Upper lobe of left lung (tissue), 6 donors: ENCODE measurements around the gene PPP3CA. TPM values are rescaled to one million over a fixed set of nuclear protein-coding genes. Genes with fewer than 3 reads are reported as not detected.

Experiments
- ATAC-seq, 2 donors: fragments of 200-7000 bp; cut with Tn5 transposase; one replicate each; pipeline ENCODE4 v1.9.1; 2022; ENCODE audit warnings: mild to moderate bottlenecking in 2 of 2, moderate library complexity in 2 of 2; ENCODE audit not compliant: low FRiP score in 2 of 2
- DNase-seq, 2 donors: peaks; one replicate each; pipeline ENCODE4 v3.0.0-alpha.2; 2019 to 2020
- H3K27ac ChIP-seq, 4 donors: fragments of 200-600 bp; sonication (generic); one replicate each; pipeline ENCODE4 v1.5.1; 2016 to 2019
- H3K27me3 ChIP-seq, 4 donors: fragments of 200-600 bp; sonication (generic); one replicate each; pipeline ENCODE4 v1.5.1; 2017 to 2019
- H3K36me3 ChIP-seq, 4 donors: fragments of 200-600 bp; sonication (generic); one replicate each; pipeline ENCODE4 v1.5.1; 2016 to 2019
- H3K4me1 ChIP-seq, 4 donors: fragments of 200-600 bp; sonication (generic); one replicate each; pipeline ENCODE4 v1.5.1; 2018 to 2019
- H3K4me3 ChIP-seq, 4 donors: fragments of 200-600 bp; sonication (generic); one replicate each; pipeline ENCODE4 v1.5.1; 2017 to 2019; ENCODE audit warnings: mild to moderate bottlenecking in 2 of 4, moderate library complexity in 1 of 4
- H3K9me3 ChIP-seq, 4 donors: fragments of 200-600 bp; sonication (generic); one replicate each; pipeline ENCODE4 v1.5.1; 2018 to 2019
- EP300 ChIP-seq, 4 donors: sonication (generic); formaldehyde crosslinking; IDR thresholded peaks; one replicate each; pipeline ENCODE4 v1.5.1; 2017; ENCODE audit warnings: antibody characterized with exemption in 4 of 4, control low read depth in 2 of 4
- POLR2A ChIP-seq, 4 donors: fragments of 450-650 bp; IDR thresholded peaks; one replicate each; pipeline ENCODE4 v1.5.1; 2016 to 2017; ENCODE audit warnings: antibody characterized with exemption in 4 of 4, mild to moderate bottlenecking in 2 of 4
- POLR2AphosphoS5 ChIP-seq, 2 donors: sonication (generic); formaldehyde crosslinking; IDR thresholded peaks; one replicate each; pipeline ENCODE4 v1.5.1; 2017; ENCODE audit warnings: antibody characterized with exemption in 2 of 2
- WGBS, 2 donors: methylation state at CpG; one replicate each; pipeline ENCODE4 v1.1.5; 2017 to 2018; 5-methylcytosine and 5-hydroxymethylcytosine counted together
- total RNA-seq, 6 donors: library from RNA; depleted of rRNA in 4 of 6; stranded (reverse); fragments of >200 nt in 4 of 6; gene quantifications; one replicate each; pipeline versions ENCODE4 v1.1.0 to v1.2.1, GENCODE V29; 2016 to 2021
- TF ChIP-seq, protein P1 (sequence below), 6 experiments: fragments of 450-650 bp in 4 of 6; fragments of 200-600 bp in 2 of 6; sonication (generic) in 2 of 6; IDR thresholded peaks; one replicate each; pipeline ENCODE4 v1.5.1; 2016 to 2019; ENCODE audit warnings: antibody characterized with exemption in 6 of 6
- donor health status: DM: no; HTN: no; CAD: no; lungs with moderate emphysema.
- donor health status: DM: no; HTN: yes; CAD: no; lungs with severe emphysema.

Gene PPP3CA
- total RNA-seq, 6 donors from 2014 or later = 28.3 to 62.0 (median 50.0) TPM

- Histone ChIP-seq H3K4me3 (no peak overlapping the region), H3K27me3 (no peaks in the 10 kb centered on the region), H3K9me3 (no peaks in the 10 kb centered on the region), H3K4me1 (no peaks in the 10 kb centered on the region), H3K36me3 (no peaks in the 10 kb centered on the region), H3K27ac (no peak overlapping the region)
- no peak for DNase-seq
- no peak for TF ChIP-seq POLR2A (IDR thresholded peaks at IDR 0.05)
- ATAC-seq = no peak
Observed at GRCh38 chr4:100989401-100989800, 357.9 kb downstream of the PPP3CA start.

DNA sequence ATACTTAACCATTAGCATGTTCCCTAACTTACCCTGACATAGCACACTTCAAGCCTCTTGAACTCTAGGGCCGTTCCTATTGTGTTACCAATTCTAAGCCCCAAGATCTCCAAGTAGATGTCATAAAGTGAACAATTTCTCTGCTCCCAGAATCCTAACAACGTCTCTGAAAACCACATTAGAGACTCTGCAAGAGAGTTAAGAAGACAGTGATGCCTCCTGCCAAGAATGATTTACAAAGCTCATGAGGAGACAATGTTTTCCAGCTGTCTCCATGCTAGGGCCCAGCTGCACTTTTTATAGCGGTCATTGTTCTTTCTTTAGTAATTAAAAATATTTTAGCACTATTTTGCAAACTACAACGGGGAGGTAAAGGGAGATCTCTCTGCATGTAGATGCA lies 358.4 kb downstream of the PPP3CA start:
- Histone ChIP-seq H3K4me1 (no peaks in the 10 kb centered on the region), H3K9me3 (no peaks in the 10 kb centered on the region), H3K27me3 (no peaks in the 10 kb centered on the region), H3K36me3 (no peaks in the 10 kb centered on the region), H3K4me3 (no peak overlapping the region), H3K27ac (no peak overlapping the region)
- no peak for DNase-seq
- 65 to 73% methylated on average over 4 of the region's 4 CpGs for WGBS, 2 donors
- ATAC-seq = no peak
- TF ChIP-seq POLR2AphosphoS5 (IDR thresholded peaks at IDR 0.05) = no peak
- no peak for TF ChIP-seq EP300 (IDR thresholded peaks at IDR 0.05)
- no peak for TF ChIP-seq POLR2A (IDR thresholded peaks at IDR 0.05)
- TF ChIP-seq, protein P1, sequence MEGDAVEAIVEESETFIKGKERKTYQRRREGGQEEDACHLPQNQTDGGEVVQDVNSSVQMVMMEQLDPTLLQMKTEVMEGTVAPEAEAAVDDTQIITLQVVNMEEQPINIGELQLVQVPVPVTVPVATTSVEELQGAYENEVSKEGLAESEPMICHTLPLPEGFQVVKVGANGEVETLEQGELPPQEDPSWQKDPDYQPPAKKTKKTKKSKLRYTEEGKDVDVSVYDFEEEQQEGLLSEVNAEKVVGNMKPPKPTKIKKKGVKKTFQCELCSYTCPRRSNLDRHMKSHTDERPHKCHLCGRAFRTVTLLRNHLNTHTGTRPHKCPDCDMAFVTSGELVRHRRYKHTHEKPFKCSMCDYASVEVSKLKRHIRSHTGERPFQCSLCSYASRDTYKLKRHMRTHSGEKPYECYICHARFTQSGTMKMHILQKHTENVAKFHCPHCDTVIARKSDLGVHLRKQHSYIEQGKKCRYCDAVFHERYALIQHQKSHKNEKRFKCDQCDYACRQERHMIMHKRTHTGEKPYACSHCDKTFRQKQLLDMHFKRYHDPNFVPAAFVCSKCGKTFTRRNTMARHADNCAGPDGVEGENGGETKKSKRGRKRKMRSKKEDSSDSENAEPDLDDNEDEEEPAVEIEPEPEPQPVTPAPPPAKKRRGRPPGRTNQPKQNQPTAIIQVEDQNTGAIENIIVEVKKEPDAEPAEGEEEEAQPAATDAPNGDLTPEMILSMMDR (IDR thresholded peaks at IDR 0.05) = no peak

DNA sequence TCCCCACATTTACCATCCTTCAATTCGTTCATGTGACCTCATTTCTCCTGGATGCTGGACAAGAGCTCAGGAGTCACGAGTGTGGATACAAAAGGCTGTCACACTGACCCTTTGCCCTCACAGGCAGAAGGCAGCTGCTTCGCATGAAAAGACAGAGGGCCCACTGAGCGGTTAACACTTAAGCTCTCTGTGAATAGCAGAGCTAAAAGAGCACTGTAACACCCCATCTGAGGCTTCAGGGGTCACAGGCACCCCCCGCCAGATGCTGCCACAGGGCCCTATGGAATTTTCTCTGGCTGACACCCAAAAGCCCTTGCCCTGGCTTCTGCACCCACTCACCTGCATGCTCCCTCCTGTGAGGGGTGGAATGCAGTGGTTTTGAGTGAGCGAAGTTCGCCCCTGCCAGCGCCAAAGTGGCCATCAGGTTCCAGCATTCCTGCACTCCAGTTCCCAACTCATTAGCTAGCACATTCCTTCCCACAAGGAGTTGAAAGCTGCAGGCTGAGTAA lies 360.9 kb downstream of the PPP3CA start:
- TF ChIP-seq EP300 (IDR thresholded peaks at IDR 0.05) (no peak), POLR2A (IDR thresholded peaks at IDR 0.05) (no peak), POLR2AphosphoS5 (IDR thresholded peaks at IDR 0.05) (no peak)
- TF ChIP-seq, protein P1 (IDR thresholded peaks at IDR 0.05) = no peak
- Histone ChIP-seq H3K27ac (no peak overlapping the region), H3K9me3 (no peaks in the 10 kb centered on the region), H3K27me3 (no peaks in the 10 kb centered on the region), H3K4me3 (no peak overlapping the region), H3K4me1 (no peaks in the 10 kb centered on the region), H3K36me3 (no peaks in the 10 kb centered on the region)
- no peak for ATAC-seq
- WGBS, 2 donors = 64 to 74% methylated on average over 8 of the region's 8 CpGs
- DNase-seq = no peak

DNA sequence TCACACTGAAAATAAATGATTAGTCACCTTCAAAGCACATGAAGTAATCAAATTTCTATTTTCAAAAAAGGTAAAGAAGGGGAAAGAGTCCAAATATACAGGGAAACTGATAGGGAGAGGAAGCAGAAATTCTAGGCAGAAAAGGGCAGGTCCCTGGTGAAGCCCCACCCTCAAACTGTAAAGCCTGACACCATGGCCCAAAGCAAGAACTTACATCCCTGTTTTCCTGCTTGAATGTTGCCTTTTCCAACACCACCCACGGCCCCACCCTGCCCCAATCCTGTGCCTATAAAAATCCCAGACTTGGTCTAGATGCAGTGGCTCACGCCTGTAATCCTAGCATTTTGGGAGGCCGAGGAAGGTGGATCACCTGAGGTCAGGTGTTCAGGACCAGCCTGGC lies 361.8 kb downstream of the PPP3CA start:
- TF ChIP-seq EP300 (IDR thresholded peaks at IDR 0.05) (no peak), POLR2AphosphoS5 (IDR thresholded peaks at IDR 0.05) (no peak), POLR2A (IDR thresholded peaks at IDR 0.05) (no peak)
- TF ChIP-seq, protein P1 (IDR thresholded peaks at IDR 0.05) = no peak
- ATAC-seq (no peak), DNase-seq (no peak)
- WGBS, 2 donors = 91 to 97% methylated on average over 3 of the region's 3 CpGs
- no peaks in the 10 kb centered on the region for H3K36me3 ChIP-seq
- no peaks in the 10 kb centered on the region for H3K27me3 ChIP-seq
- no peaks in the 10 kb centered on the region for H3K4me1 ChIP-seq
- H3K27ac ChIP-seq = no peak overlapping the region
- no peak overlapping the region for H3K4me3 ChIP-seq
- no peaks in the 10 kb centered on the region for H3K9me3 ChIP-seq

GRCh38 chr4:100984901-100985300 lies 362.4 kb downstream of the PPP3CA start:
- no peak for ATAC-seq
- Histone ChIP-seq H3K4me3 (no peak overlapping the region), H3K27me3 (no peaks in the 10 kb centered on the region), H3K36me3 (no peaks in the 10 kb centered on the region), H3K9me3 (no peaks in the 10 kb centered on the region), H3K4me1 (no peaks in the 10 kb centered on the region), H3K27ac (no peak overlapping the region)
- DNase-seq = no peak
- TF ChIP-seq POLR2AphosphoS5 (IDR thresholded peaks at IDR 0.05) (no peak), EP300 (IDR thresholded peaks at IDR 0.05) (no peak), POLR2A (IDR thresholded peaks at IDR 0.05) (no peak)
- TF ChIP-seq, protein P1 (IDR thresholded peaks at IDR 0.05) = no peak
